ENCODE measurements around the gene INO80D. TPM values are rescaled to one million over a fixed set of nuclear protein-coding genes. Genes with fewer than 3 reads are reported as not detected.

INO80D gene
- total RNA-seq, 3 donors from 2014 or later (not counting 1 experiment from before 2014, with no cell fraction given), result 59.6 to 64.7 (median 63.9) TPM

GRCh38 chr2:206064077-206064476 lies 21.9 kb downstream of the INO80D start:
- Mint-ChIP-seq H3K4me3 (no peak overlapping the region), H3K27ac (peak overlapping the region in 1 of 2 donors; percentile 10), H3K27me3 (ENCODE audit: low read depth in 2 of 2) (no peaks in the 10 kb centered on the region), H3K9me3 (no peaks in the 10 kb centered on the region), H3K4me1 (peaks cover 30 to 40% of the 10 kb centered on the region in 2 donors), H3K36me3 (no peaks in the 10 kb centered on the region)
- no peak overlapping the region for H3K4me3 ChIP-seq (ENCODE audit: low read length)
- H3K4me1 ChIP-seq (ENCODE audit: control insufficient read depth, insufficient read depth, low read length), result peaks cover 2% of the 10 kb centered on the region
- intact Hi-C loops (cut with micrococcal nuclease), result no loop called here
- no peaks in the 10 kb centered on the region for H3K9me3 ChIP-seq (ENCODE audit: control insufficient read depth, insufficient read depth, low read length)
- TF ChIP-seq CTCF (IDR thresholded peaks at IDR 0.05), result no peak
- H3K27me3 ChIP-seq (ENCODE audit: control insufficient read depth, insufficient read depth, low read length), result no peaks in the 10 kb centered on the region
- ATAC-seq, result peak in 2 of 3 donors; percentile 22 to 38
- DNase-seq, result no peak
- no peak overlapping the region for H3K27ac ChIP-seq (ENCODE audit: low read length)
- peaks cover 24% of the 10 kb centered on the region for H3K36me3 ChIP-seq (ENCODE audit: control insufficient read depth, insufficient read depth, low read length)
- no CpG with 5 or more reads among the region's 2 CpGs for WGBS (ENCODE audit: insufficient coverage)

- H3K27ac Mint-ChIP-seq, result peak overlapping the region in 1 of 2 donors; percentile 10
- Histone ChIP-seq H3K4me1 (ENCODE audit: control insufficient read depth, insufficient read depth, low read length) (peaks cover 2% of the 10 kb centered on the region), H3K27me3 (ENCODE audit: control insufficient read depth, insufficient read depth, low read length) (no peaks in the 10 kb centered on the region), H3K9me3 (ENCODE audit: control insufficient read depth, insufficient read depth, low read length) (no peaks in the 10 kb centered on the region), H3K4me3 (ENCODE audit: low read length) (no peak overlapping the region), H3K27ac (ENCODE audit: low read length) (no peak overlapping the region), H3K36me3 (ENCODE audit: control insufficient read depth, insufficient read depth, low read length) (peaks cover 25% of the 10 kb centered on the region)
- intact Hi-C loops (cut with micrococcal nuclease), result no loop called here
- H3K4me3 Mint-ChIP-seq, result no peak overlapping the region
- H3K36me3 Mint-ChIP-seq, result no peaks in the 10 kb centered on the region
- H3K4me1 Mint-ChIP-seq, result peaks cover 30 to 40% of the 10 kb centered on the region in 2 donors
- no peak for TF ChIP-seq CTCF (IDR thresholded peaks at IDR 0.05)
- no peaks in the 10 kb centered on the region for H3K27me3 Mint-ChIP-seq (ENCODE audit: low read depth in 2 of 2)
- WGBS (ENCODE audit: insufficient coverage), result 100% methylated on average over 1 of the region's 1 CpG
- DNase-seq, result no peak
- ATAC-seq, result no peak
- no peaks in the 10 kb centered on the region for H3K9me3 Mint-ChIP-seq
Observed at GRCh38 chr2:206063635-206064034, 22.3 kb downstream of the INO80D start.

- Mint-ChIP-seq H3K27me3 (ENCODE audit: low read depth in 2 of 2) (no peaks in the 10 kb centered on the region), H3K4me3 (no peak overlapping the region), H3K4me1 (peaks cover 30 to 40% of the 10 kb centered on the region in 2 donors), H3K9me3 (no peaks in the 10 kb centered on the region), H3K36me3 (no peaks in the 10 kb centered on the region), H3K27ac (peak overlapping the region in 1 of 2 donors; percentile 45)
- no peak overlapping the region for H3K4me3 ChIP-seq (ENCODE audit: low read length)
- intact Hi-C loops (cut with micrococcal nuclease), result no loop called here
- H3K4me1 ChIP-seq (ENCODE audit: control insufficient read depth, insufficient read depth, low read length), result peaks cover 2% of the 10 kb centered on the region
- H3K36me3 ChIP-seq (ENCODE audit: control insufficient read depth, insufficient read depth, low read length), result peaks cover 28% of the 10 kb centered on the region
- ATAC-seq (no peak), DNase-seq (peak in 1 of 2 donors; percentile 15)
- H3K9me3 ChIP-seq (ENCODE audit: control insufficient read depth, insufficient read depth, low read length), result no peaks in the 10 kb centered on the region
- TF ChIP-seq CTCF (IDR thresholded peaks at IDR 0.05), result no peak
- WGBS (ENCODE audit: insufficient coverage), result 92% methylated on average over 7 of the region's 7 CpGs
- H3K27me3 ChIP-seq (ENCODE audit: control insufficient read depth, insufficient read depth, low read length), result no peaks in the 10 kb centered on the region
- H3K27ac ChIP-seq (ENCODE audit: low read length), result no peak overlapping the region
Observed at GRCh38 chr2:206062724-206063123, 23.2 kb downstream of the INO80D start.

- Histone ChIP-seq H3K4me3 (ENCODE audit: low read length) (no peak overlapping the region), H3K27me3 (ENCODE audit: control insufficient read depth, insufficient read depth, low read length) (no peaks in the 10 kb centered on the region), H3K36me3 (ENCODE audit: control insufficient read depth, insufficient read depth, low read length) (peaks cover 42% of the 10 kb centered on the region), H3K9me3 (ENCODE audit: control insufficient read depth, insufficient read depth, low read length) (no peaks in the 10 kb centered on the region), H3K4me1 (ENCODE audit: control insufficient read depth, insufficient read depth, low read length) (no peaks in the 10 kb centered on the region), H3K27ac (ENCODE audit: low read length) (no peak overlapping the region)
- WGBS (ENCODE audit: insufficient coverage), result 96% methylated on average over 8 of the region's 8 CpGs
- no peaks in the 10 kb centered on the region for H3K9me3 Mint-ChIP-seq
- no peaks in the 10 kb centered on the region for H3K27me3 Mint-ChIP-seq (ENCODE audit: low read depth in 2 of 2)
- intact Hi-C loops (cut with micrococcal nuclease), result no loop called here
- ATAC-seq, result no peak
- TF ChIP-seq CTCF (IDR thresholded peaks at IDR 0.05), result no peak
- peaks cover 14 to 16% of the 10 kb centered on the region in 2 donors for H3K4me1 Mint-ChIP-seq
- DNase-seq, result no peak
- peaks cover 19% of the 10 kb centered on the region for H3K36me3 Mint-ChIP-seq
- H3K27ac Mint-ChIP-seq, result no peak overlapping the region
- H3K4me3 Mint-ChIP-seq, result no peak overlapping the region
Observed at GRCh38 chr2:206056286-206056685, 29.7 kb downstream of the INO80D start.

Data from natural killer cell (primary cell).